Keratinocyte (primary cell): ENCODE measurements around the gene SYNJ2.

Experiments used
- CTCF ChIP-seq, 3 experiments: IDR thresholded peaks in 1 of 3; conservative IDR thresholded peaks in 1 of 3; optimal IDR thresholded peaks in 1 of 3; 2 replicates in 2 of 3; 3 replicates in 1 of 3; pipeline versions ENCODE3 to v1.5.1; 2011; ENCODE audit warnings: low read length in 3 of 3, mild to moderate bottlenecking in 3 of 3, moderate library complexity in 2 of 3, control low read depth in 1 of 3, inconsistent platforms in 1 of 3; ENCODE audit not compliant: insufficient read depth in 2 of 3; ENCODE audit errors: extremely low read depth in 1 of 3
- EZH2 ChIP-seq: IDR thresholded peaks from one replicate; pipeline ENCODE4 v1.6.1; 2012; ENCODE audit warnings: inconsistent platforms, mild to moderate bottlenecking, low read length, moderate library complexity

- TF ChIP-seq CTCF (optimal IDR thresholded peaks at IDR 0.05 in 1 of 3, IDR thresholded peaks at IDR 0.05 in 1 of 3, conservative IDR thresholded peaks at IDR 0.05 in 1 of 3; ENCODE audit: extremely low read depth in 1 of 3, insufficient read depth in 2 of 3, low read length in 3 of 3) (no peak), EZH2 (no peak)
These were observed 25.4 kb upstream of the SYNJ2 start for GRCh38 chr6:157956171-157956730.
